Endodermal cell (in vitro differentiated cells): ENCODE data around the gene MAZ. TPM values are rescaled to one million over a fixed set of nuclear protein-coding genes. Genes with fewer than 3 reads are reported as not detected.
A peak's percentile ranks its signal among the peaks of the same experiment; 100 is the strongest.

ENCODE experiments used
- DNase-seq: peaks from one replicate; pipeline ENCODE4 v3.0.0-alpha.2; 2017
- H3K27ac ChIP-seq: 2 replicates; pipeline ENCODE4 v1.5.1; 2013; ENCODE audit warnings: mild to moderate bottlenecking, low read depth, low read length, moderate library complexity
- H3K27me3 ChIP-seq: 2 replicates; pipeline ENCODE4 v1.6.1; 2013; ENCODE audit warnings: mild to moderate bottlenecking, low read length, moderate library complexity; ENCODE audit not compliant: insufficient read depth, control insufficient read depth, poor library complexity, severe bottlenecking
- H3K36me3 ChIP-seq: 2 replicates; pipeline ENCODE4 v1.7.0; 2013; ENCODE audit warnings: mild to moderate bottlenecking, low read length, moderate library complexity; ENCODE audit not compliant: control insufficient read depth, insufficient read depth
- H3K4me1 ChIP-seq: one replicate; pipeline ENCODE4 v1.7.0; 2013; ENCODE audit warnings: low read length; ENCODE audit not compliant: control insufficient read depth, insufficient read depth
- H3K4me3 ChIP-seq: 2 replicates; pipeline ENCODE4 v1.5.1; 2013; ENCODE audit warnings: mild to moderate bottlenecking, low read length, moderate library complexity
- H3K9ac ChIP-seq: 2 replicates; pipeline ENCODE4 v1.6.1; 2013; ENCODE audit warnings: mild to moderate bottlenecking, low read length, moderate library complexity; ENCODE audit not compliant: poor library complexity, severe bottlenecking; ENCODE audit errors: extremely low read depth
- H3K9me3 ChIP-seq: 2 replicates; pipeline ENCODE4 v1.6.1; 2013; ENCODE audit warnings: mild to moderate bottlenecking, low read length, moderate library complexity; ENCODE audit not compliant: control insufficient read depth
- H3K27ac Mint-ChIP-seq: 2 replicates; pipeline ENCODE4 v1.8.0; 2020; ENCODE audit warnings: mixed read lengths
- H3K27me3 Mint-ChIP-seq: 2 replicates; pipeline ENCODE4 v1.8.0; 2021; ENCODE audit warnings: mild to moderate bottlenecking, mixed read lengths; ENCODE audit not compliant: insufficient read depth
- H3K36me3 Mint-ChIP-seq: 2 replicates; pipeline ENCODE4 v1.8.0; 2020; ENCODE audit warnings: low read depth, mixed read lengths
- H3K4me1 Mint-ChIP-seq: 2 replicates; pipeline ENCODE4 v1.8.0; 2020; ENCODE audit warnings: mixed read lengths
- H3K4me3 Mint-ChIP-seq: 2 replicates; pipeline ENCODE4 v1.8.0; 2020; ENCODE audit warnings: mild to moderate bottlenecking, moderate library complexity, mixed read lengths
- H3K9me3 Mint-ChIP-seq: 2 replicates; pipeline ENCODE4 v1.8.0; 2020; ENCODE audit warnings: mild to moderate bottlenecking, mixed read lengths
- WGBS, 2 experiments: methylation state at CpG; one replicate each; pipeline versions ENCODE4 v1.1.5 to v1.1.7; 2013; ENCODE audit warnings: missing lambda C conversion rate in 2 of 2, mixed read lengths in 1 of 2; ENCODE audit not compliant: insufficient coverage in 1 of 2, insufficient read length in 1 of 2; 5-methylcytosine and 5-hydroxymethylcytosine counted together
- total RNA-seq, 2 donors: library from RNA; stranded (reverse); fragmentation: NEBNext Ultra II Directional in 1 of 2; extraction: Animal tissue kit (Norgen Biotek cat#: 25700) in 1 of 2; gene quantifications; 2 replicates in 1 of 2; 3 replicates in 1 of 2; pipeline ENCODE4 v1.2.1, GENCODE V29; 2021
- TF ChIP-seq, protein P1 (sequence below): fragments of 200-600 bp; sonication (generic); conservative IDR thresholded peaks from 2 replicates; pipeline ENCODE4 v1.5.0; 2021; ENCODE audit warnings: antibody characterized with exemption, mild to moderate bottlenecking

MAZ gene
- total RNA-seq, 2 donors from 2014 or later = 320 to 325 TPM

GRCh38 chr16:29805232-29806098 is 864 bp upstream of the MAZ start:
- 1 to 3% methylated on average over 26 to 76 of the region's 103 CpGs for WGBS, 2 experiments
- TF ChIP-seq, protein P1, sequence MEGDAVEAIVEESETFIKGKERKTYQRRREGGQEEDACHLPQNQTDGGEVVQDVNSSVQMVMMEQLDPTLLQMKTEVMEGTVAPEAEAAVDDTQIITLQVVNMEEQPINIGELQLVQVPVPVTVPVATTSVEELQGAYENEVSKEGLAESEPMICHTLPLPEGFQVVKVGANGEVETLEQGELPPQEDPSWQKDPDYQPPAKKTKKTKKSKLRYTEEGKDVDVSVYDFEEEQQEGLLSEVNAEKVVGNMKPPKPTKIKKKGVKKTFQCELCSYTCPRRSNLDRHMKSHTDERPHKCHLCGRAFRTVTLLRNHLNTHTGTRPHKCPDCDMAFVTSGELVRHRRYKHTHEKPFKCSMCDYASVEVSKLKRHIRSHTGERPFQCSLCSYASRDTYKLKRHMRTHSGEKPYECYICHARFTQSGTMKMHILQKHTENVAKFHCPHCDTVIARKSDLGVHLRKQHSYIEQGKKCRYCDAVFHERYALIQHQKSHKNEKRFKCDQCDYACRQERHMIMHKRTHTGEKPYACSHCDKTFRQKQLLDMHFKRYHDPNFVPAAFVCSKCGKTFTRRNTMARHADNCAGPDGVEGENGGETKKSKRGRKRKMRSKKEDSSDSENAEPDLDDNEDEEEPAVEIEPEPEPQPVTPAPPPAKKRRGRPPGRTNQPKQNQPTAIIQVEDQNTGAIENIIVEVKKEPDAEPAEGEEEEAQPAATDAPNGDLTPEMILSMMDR = peak; percentile 35
- Mint-ChIP-seq H3K4me3 (peak overlapping the region; percentile 92), H3K27me3 (no peaks in the 10 kb centered on the region), H3K9me3 (no peaks in the 10 kb centered on the region), H3K4me1 (peaks cover 36% of the 10 kb centered on the region), H3K27ac (peak overlapping the region; percentile 100), H3K36me3 (peaks cover 46% of the 10 kb centered on the region)
- Histone ChIP-seq H3K9me3 (no peaks in the 10 kb centered on the region), H3K27ac (peak overlapping the region; percentile 83), H3K36me3 (peaks cover 59% of the 10 kb centered on the region), H3K4me3 (peak overlapping the region; percentile 80), H3K4me1 (peaks cover 19% of the 10 kb centered on the region), H3K27me3 (no peaks in the 10 kb centered on the region), H3K9ac (peak overlapping the region; percentile 61)
- DNase-seq = peak; percentile 99

- TF ChIP-seq, protein P1 = no peak
- peak overlapping the region; percentile 78 for H3K27ac Mint-ChIP-seq
- no peaks in the 10 kb centered on the region for H3K9me3 Mint-ChIP-seq
- peak overlapping the region; percentile 91 for H3K27ac ChIP-seq
- 0% methylated on average over 14 to 99 of the region's 99 CpGs for WGBS, 2 experiments
- peak overlapping the region; percentile 30 for H3K9ac ChIP-seq
- no peaks in the 10 kb centered on the region for H3K9me3 ChIP-seq
- peaks cover 50% of the 10 kb centered on the region for H3K36me3 ChIP-seq
- peak overlapping the region; percentile 84 for H3K4me3 Mint-ChIP-seq
- peaks cover 34% of the 10 kb centered on the region for H3K36me3 Mint-ChIP-seq
- no peaks in the 10 kb centered on the region for H3K27me3 ChIP-seq
- DNase-seq = peak; percentile 91
- peaks cover 19% of the 10 kb centered on the region for H3K4me1 ChIP-seq
- H3K27me3 Mint-ChIP-seq = no peaks in the 10 kb centered on the region
- peak overlapping the region; percentile 89 for H3K4me3 ChIP-seq
- peaks cover 45% of the 10 kb centered on the region for H3K4me1 Mint-ChIP-seq
Measured at GRCh38 chr16:29806641-29807425, 504 bp downstream of the MAZ start.

GRCh38 chr16:29807426-29808218 is 1.3 kb downstream of the MAZ start:
- Histone ChIP-seq H3K27me3 (no peaks in the 10 kb centered on the region), H3K4me3 (peak overlapping the region; percentile 89), H3K9me3 (no peaks in the 10 kb centered on the region), H3K36me3 (peaks cover 43% of the 10 kb centered on the region), H3K9ac (peak overlapping the region; percentile 57), H3K4me1 (peaks cover 19% of the 10 kb centered on the region), H3K27ac (peak overlapping the region; percentile 91)
- WGBS, 2 experiments = 0 to 2% methylated on average over 18 to 69 of the region's 69 CpGs
- H3K27ac Mint-ChIP-seq = peak overlapping the region; percentile 94
- TF ChIP-seq, protein P1 = peak; percentile 61
- H3K4me3 Mint-ChIP-seq = peak overlapping the region; percentile 84
- no peaks in the 10 kb centered on the region for H3K9me3 Mint-ChIP-seq
- H3K27me3 Mint-ChIP-seq = peaks cover under 1% of the 10 kb centered on the region
- peak; percentile 92 for DNase-seq
- peaks cover 30% of the 10 kb centered on the region for H3K36me3 Mint-ChIP-seq
- peaks cover 47% of the 10 kb centered on the region for H3K4me1 Mint-ChIP-seq
